Upper lobe of left lung (tissue), 4 donors: ENCODE measurements around the gene MUC2.

Experiments
- POLR2A ChIP-seq, 4 donors: fragments of 450-650 bp; IDR thresholded peaks; one replicate each; pipeline ENCODE4 v1.5.1; 2016 to 2017; ENCODE audit warnings: antibody characterized with exemption in 4 of 4, mild to moderate bottlenecking in 2 of 4
- TF ChIP-seq, protein P1 (sequence below), 6 experiments: fragments of 450-650 bp in 4 of 6; fragments of 200-600 bp in 2 of 6; sonication (generic) in 2 of 6; IDR thresholded peaks; one replicate each; pipeline ENCODE4 v1.5.1; 2016 to 2019; ENCODE audit warnings: antibody characterized with exemption in 6 of 6

DNA sequence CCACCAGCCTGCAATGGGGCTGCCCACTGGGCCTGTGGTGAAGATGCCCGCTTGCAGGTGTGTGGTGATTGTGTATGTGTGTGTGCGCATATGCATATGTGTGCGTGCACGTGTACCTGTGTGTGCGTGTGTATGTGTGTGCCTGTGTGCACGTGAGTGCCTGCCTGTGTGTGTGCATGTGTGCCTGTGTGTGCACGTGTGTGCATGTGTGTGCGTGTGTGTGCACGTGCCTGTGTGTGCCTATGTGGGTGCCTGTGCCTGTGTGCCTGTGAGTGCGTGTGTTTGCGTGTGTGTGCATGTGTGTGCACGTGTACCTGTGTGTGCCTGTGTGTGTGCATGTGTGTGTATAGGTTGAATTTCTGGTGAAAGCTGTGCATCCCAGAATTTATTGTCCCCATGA, 35.8 kb upstream of the MUC2 start:
- no peak for TF ChIP-seq POLR2A (IDR thresholded peaks at IDR 0.05)
- TF ChIP-seq, protein P1, sequence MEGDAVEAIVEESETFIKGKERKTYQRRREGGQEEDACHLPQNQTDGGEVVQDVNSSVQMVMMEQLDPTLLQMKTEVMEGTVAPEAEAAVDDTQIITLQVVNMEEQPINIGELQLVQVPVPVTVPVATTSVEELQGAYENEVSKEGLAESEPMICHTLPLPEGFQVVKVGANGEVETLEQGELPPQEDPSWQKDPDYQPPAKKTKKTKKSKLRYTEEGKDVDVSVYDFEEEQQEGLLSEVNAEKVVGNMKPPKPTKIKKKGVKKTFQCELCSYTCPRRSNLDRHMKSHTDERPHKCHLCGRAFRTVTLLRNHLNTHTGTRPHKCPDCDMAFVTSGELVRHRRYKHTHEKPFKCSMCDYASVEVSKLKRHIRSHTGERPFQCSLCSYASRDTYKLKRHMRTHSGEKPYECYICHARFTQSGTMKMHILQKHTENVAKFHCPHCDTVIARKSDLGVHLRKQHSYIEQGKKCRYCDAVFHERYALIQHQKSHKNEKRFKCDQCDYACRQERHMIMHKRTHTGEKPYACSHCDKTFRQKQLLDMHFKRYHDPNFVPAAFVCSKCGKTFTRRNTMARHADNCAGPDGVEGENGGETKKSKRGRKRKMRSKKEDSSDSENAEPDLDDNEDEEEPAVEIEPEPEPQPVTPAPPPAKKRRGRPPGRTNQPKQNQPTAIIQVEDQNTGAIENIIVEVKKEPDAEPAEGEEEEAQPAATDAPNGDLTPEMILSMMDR (IDR thresholded peaks at IDR 0.05), result no peak
